ENCODE results near the gene FANCC. TPM values are rescaled to one million over a fixed set of nuclear protein-coding genes. Genes with fewer than 3 reads are reported as not detected.

Gene FANCC
- total and polyA plus RNA-seq, 2 donors (not counting 1 experiment from before 2014, with no cell fraction given), result 8.9 to 9.0 TPM

DNA sequence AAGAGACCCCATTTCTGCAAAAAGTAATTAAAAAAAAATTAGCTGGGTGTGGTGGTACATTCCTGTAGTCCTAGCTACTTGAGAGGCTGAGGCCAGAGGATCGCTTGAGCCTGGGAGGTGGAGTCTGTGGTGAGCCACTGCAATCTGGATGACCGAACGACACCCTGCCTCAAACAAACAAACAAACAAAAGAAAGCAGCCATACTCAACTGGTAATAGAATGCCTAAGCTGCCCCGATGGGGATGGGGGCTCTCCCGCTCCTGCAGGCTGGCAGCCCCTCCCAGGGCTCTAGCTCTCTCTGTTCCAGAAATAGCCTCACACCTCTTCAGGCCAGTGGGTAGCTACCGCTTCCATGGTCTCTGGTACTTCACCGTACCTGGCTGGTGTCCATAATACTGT, 241.8 kb downstream of the FANCC start:
- no peaks in the 10 kb centered on the region for H4K20me1 ChIP-seq (ENCODE audit: control insufficient read depth, extremely low read depth, insufficient read depth, low read length)
- H3K36me3 ChIP-seq (ENCODE audit: control insufficient read depth, insufficient read depth, low read length), result peaks cover 16% of the 10 kb centered on the region

DNA sequence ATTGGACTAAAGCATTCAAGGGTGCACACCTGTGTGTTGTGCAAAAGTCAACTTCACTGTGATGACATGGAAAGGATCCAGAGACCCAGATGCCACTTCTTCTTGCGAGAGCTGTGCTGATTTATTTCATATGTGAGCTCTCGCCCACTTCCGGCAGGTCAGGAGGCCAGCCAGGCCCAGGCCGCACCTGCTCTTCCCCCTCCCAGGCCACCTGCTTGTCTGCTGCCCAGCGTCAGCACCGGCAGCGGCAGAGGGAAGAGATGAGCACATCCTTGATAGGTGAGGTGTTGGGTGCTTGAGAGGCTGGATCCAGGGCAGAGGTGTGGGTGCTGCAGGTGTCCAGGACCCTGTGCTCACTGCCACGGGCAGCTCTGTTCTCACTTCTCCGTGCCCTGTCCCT, 242.9 kb downstream of the FANCC start:
- H3K4me1 ChIP-seq (ENCODE audit: control insufficient read depth, extremely low read depth, insufficient read depth, low read length), result peaks cover 35% of the 10 kb centered on the region
- DNase-seq (ENCODE audit: low read depth in 2 of 2), result no peak
- no peaks in the 10 kb centered on the region for H3K27me3 ChIP-seq (ENCODE audit: control insufficient read depth, insufficient read depth, low read length)
- H3K36me3 ChIP-seq (ENCODE audit: control insufficient read depth, insufficient read depth, low read length), result peaks cover 13% of the 10 kb centered on the region
- H3K79me2 ChIP-seq (ENCODE audit: control insufficient read depth, insufficient read depth, low read length), result peaks cover 89% of the 10 kb centered on the region
- H3K9me3 ChIP-seq (ENCODE audit: control insufficient read depth, insufficient read depth, low read depth, low read length), result no peaks in the 10 kb centered on the region
- no peak overlapping the region for H2AFZ ChIP-seq (ENCODE audit: low read length)
- H3K27ac ChIP-seq (ENCODE audit: insufficient read depth, low read length), result no peak overlapping the region
- no peak for TF ChIP-seq EZH2 (IDR thresholded peaks at IDR 0.05; ENCODE audit: low read length, missing control alignments)
- TF ChIP-seq, protein P1, sequence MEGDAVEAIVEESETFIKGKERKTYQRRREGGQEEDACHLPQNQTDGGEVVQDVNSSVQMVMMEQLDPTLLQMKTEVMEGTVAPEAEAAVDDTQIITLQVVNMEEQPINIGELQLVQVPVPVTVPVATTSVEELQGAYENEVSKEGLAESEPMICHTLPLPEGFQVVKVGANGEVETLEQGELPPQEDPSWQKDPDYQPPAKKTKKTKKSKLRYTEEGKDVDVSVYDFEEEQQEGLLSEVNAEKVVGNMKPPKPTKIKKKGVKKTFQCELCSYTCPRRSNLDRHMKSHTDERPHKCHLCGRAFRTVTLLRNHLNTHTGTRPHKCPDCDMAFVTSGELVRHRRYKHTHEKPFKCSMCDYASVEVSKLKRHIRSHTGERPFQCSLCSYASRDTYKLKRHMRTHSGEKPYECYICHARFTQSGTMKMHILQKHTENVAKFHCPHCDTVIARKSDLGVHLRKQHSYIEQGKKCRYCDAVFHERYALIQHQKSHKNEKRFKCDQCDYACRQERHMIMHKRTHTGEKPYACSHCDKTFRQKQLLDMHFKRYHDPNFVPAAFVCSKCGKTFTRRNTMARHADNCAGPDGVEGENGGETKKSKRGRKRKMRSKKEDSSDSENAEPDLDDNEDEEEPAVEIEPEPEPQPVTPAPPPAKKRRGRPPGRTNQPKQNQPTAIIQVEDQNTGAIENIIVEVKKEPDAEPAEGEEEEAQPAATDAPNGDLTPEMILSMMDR (conservative IDR thresholded peaks at IDR 0.05 in 1 of 2, IDR thresholded peaks at IDR 0.05 in 1 of 2; ENCODE audit: low read depth in 1 of 2, low read length in 2 of 2), result no peak
- no peaks in the 10 kb centered on the region for H4K20me1 ChIP-seq (ENCODE audit: control insufficient read depth, extremely low read depth, insufficient read depth, low read length)
- H3K4me2 ChIP-seq (ENCODE audit: extremely low read depth, insufficient read depth, low read length), result no peak overlapping the region
- H3K9ac ChIP-seq (ENCODE audit: insufficient read depth, low read length), result no peak overlapping the region
- no peak overlapping the region for H3K4me3 ChIP-seq (replicated peaks in 1 of 4; ENCODE audit: control extremely low read depth in 1 of 4, insufficient read depth in 1 of 4, low read depth in 3 of 4, low read length in 4 of 4)

More for the DNA sequence above, 241.8 kb downstream of the FANCC start:
- no peak for TF ChIP-seq EZH2 (IDR thresholded peaks at IDR 0.05; ENCODE audit: low read length, missing control alignments)
- TF ChIP-seq, protein P1 (conservative IDR thresholded peaks at IDR 0.05 in 1 of 2, IDR thresholded peaks at IDR 0.05 in 1 of 2; ENCODE audit: low read depth in 1 of 2, low read length in 2 of 2), result no peak
- no peaks in the 10 kb centered on the region for H3K27me3 ChIP-seq (ENCODE audit: control insufficient read depth, insufficient read depth, low read length)
- peaks cover 84% of the 10 kb centered on the region for H3K79me2 ChIP-seq (ENCODE audit: control insufficient read depth, insufficient read depth, low read length)
- H3K27ac ChIP-seq (ENCODE audit: insufficient read depth, low read length), result no peak overlapping the region
- H3K4me1 ChIP-seq (ENCODE audit: control insufficient read depth, extremely low read depth, insufficient read depth, low read length), result peaks cover 34% of the 10 kb centered on the region
- H2AFZ ChIP-seq (ENCODE audit: low read length), result no peak overlapping the region
- H3K4me3 ChIP-seq (replicated peaks in 1 of 4; ENCODE audit: control extremely low read depth in 1 of 4, insufficient read depth in 1 of 4, low read depth in 3 of 4, low read length in 4 of 4), result no peak overlapping the region
- H3K9ac ChIP-seq (ENCODE audit: insufficient read depth, low read length), result no peak overlapping the region
- no peaks in the 10 kb centered on the region for H3K9me3 ChIP-seq (ENCODE audit: control insufficient read depth, insufficient read depth, low read depth, low read length)
- no peak for DNase-seq (ENCODE audit: low read depth in 2 of 2)
- H3K4me2 ChIP-seq (ENCODE audit: extremely low read depth, insufficient read depth, low read length), result no peak overlapping the region

DNA sequence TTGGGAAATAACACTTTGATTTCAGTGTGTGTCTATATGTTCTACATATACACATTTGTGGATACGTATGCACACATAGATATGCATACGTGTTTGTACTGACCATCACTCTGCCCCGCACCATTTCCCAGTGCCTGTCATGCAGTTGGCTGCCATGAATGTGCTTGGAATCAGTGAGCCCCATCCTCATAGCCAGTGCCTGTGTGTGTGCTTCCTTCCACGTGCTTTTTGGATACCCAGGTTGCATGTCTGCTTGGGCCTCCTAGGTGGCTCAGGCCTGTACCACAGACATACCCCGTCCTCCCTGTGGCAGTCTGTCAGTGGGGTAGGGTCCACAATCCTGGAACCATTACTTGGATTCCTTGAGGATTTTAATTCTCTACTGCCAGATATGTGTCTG, 243.6 kb downstream of the FANCC start:
- H3K4me3 ChIP-seq (replicated peaks in 1 of 4; ENCODE audit: control extremely low read depth in 1 of 4, insufficient read depth in 1 of 4, low read depth in 3 of 4, low read length in 4 of 4), result no peak overlapping the region
- peaks cover 13% of the 10 kb centered on the region for H3K36me3 ChIP-seq (ENCODE audit: control insufficient read depth, insufficient read depth, low read length)
- H3K27ac ChIP-seq (ENCODE audit: insufficient read depth, low read length), result no peak overlapping the region
- no peaks in the 10 kb centered on the region for H4K20me1 ChIP-seq (ENCODE audit: control insufficient read depth, extremely low read depth, insufficient read depth, low read length)
- H3K4me2 ChIP-seq (ENCODE audit: extremely low read depth, insufficient read depth, low read length), result no peak overlapping the region
- TF ChIP-seq EZH2 (IDR thresholded peaks at IDR 0.05; ENCODE audit: low read length, missing control alignments), result no peak
- TF ChIP-seq, protein P1 (conservative IDR thresholded peaks at IDR 0.05 in 1 of 2, IDR thresholded peaks at IDR 0.05 in 1 of 2; ENCODE audit: low read depth in 1 of 2, low read length in 2 of 2), result no peak
- H3K27me3 ChIP-seq (ENCODE audit: control insufficient read depth, insufficient read depth, low read length), result no peaks in the 10 kb centered on the region
- H3K9ac ChIP-seq (ENCODE audit: insufficient read depth, low read length), result no peak overlapping the region
- H3K79me2 ChIP-seq (ENCODE audit: control insufficient read depth, insufficient read depth, low read length), result peaks cover 92% of the 10 kb centered on the region
- no peak overlapping the region for H2AFZ ChIP-seq (ENCODE audit: low read length)
- no peaks in the 10 kb centered on the region for H3K9me3 ChIP-seq (ENCODE audit: control insufficient read depth, insufficient read depth, low read depth, low read length)
- peaks cover 33% of the 10 kb centered on the region for H3K4me1 ChIP-seq (ENCODE audit: control insufficient read depth, extremely low read depth, insufficient read depth, low read length)
- no peak for DNase-seq (ENCODE audit: low read depth in 2 of 2)
